GM19397 (cell line): Measurements from ENCODE around the gene MPHOSPH10.
"Not testable (repeated sequence)": the region's sequence is repeated elsewhere in the genome, so short reads cannot be mapped to it uniquely, and the experiment has no call there.

Experiments
- ATAC-seq: cut with Tn5 transposase; IDR thresholded peaks from one replicate; pipeline ENCODE4 v1.9.1; 2021; ENCODE audit warnings: mild to moderate bottlenecking, moderate library complexity; ENCODE audit not compliant: unreplicated experiment

MPHOSPH10 gene

DNA sequence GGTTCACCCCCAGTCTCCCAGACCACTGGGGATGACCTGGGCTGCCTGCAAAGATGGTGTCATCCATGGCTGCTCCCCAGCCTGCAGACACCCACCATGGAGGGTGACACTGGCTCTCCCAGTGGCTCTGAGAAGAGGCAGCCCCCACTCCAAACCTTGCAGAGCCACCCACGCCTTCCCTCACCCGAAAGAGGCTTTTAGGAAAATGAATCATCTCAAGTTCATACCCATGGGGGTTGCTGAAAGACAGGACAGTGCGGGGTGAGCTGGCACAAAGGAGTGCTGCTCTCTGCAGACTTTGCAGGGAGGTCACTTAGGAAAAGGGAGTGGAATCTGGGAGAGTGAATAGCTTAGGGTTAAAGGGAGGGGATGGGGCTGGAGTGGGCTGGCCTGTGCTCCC lies 36.4 kb downstream of the MPHOSPH10 start:
- ATAC-seq: no peak

DNA sequence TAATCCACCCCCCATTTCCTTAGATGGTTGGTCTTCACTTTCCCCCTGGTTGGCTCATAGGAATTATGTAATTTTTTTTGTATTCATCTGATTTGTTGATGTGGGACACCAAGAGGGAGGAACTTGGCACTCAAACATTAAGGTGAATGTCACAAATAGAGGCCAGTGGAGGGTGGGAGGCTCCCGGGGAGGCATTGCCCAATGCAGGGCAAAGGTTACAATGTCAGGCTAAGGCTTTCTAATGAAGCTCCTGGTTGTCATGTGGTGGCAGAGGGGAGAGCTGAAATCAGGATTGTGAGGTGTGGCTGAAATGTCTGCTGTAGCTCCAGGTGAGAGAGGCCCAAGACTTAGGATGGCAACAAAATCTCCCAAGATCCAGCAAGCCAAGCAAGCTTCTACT lies 42.7 kb downstream of the MPHOSPH10 start:
- no peak for ATAC-seq

DNA sequence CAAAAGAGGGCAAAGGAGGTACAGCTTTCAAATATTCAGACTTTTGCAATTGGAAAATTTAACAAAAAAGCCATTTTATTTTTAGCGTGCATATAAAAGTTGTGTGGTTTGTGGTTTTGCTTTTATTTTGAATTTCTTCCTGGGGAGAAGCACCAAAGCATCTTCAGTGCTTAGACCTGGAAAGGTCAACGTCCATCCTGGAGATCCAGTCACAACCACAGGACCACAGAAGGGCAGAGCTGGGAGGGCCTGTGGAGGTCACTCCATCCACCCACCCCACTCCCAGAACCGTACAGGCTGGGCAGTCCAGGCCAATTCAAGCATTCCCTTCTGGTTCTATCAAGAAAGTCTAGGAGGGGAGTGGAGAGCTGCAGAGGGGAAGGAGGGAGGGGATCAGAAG lies 43.8 kb downstream of the MPHOSPH10 start:
- no peak for ATAC-seq

DNA sequence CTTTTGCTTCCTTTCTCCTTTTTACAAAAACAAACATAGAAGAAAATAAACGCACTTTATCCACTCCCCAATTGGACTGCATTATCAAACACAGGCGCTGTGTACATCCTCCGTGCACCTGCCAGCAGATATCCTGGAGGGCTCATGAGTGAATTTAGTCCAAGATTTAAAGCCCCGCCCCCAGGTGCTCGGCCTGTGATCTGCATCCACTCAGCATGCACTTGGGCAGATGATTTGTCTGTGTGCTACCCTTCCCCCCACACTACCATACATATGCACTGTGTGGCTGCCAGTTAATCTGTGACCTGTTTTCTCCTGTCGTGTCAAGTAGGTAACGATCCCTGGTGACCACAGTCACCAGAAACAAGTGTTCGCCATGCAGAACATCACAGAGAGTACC lies 48.4 kb downstream of the MPHOSPH10 start:
- not testable (repeated sequence) for ATAC-seq

DNA sequence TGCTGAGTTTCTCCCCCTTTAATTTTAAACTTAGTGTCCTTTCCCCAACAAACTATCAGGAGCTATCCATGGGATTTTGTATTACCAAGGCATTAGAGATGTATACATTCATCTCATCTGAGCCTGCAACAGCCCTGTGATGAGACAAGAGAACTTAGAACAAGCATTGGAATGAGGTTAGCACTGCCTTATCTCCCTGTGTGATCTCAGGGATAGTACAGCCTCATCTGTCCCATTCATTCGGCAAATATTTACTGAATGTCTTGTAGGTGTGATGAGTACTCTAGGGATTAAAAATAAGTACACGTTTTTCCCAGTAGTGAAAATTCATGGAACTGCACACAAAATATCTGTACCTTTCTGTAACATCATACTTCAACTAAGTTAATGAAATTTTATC lies 50.9 kb downstream of the MPHOSPH10 start:
- no peak for ATAC-seq

DNA sequence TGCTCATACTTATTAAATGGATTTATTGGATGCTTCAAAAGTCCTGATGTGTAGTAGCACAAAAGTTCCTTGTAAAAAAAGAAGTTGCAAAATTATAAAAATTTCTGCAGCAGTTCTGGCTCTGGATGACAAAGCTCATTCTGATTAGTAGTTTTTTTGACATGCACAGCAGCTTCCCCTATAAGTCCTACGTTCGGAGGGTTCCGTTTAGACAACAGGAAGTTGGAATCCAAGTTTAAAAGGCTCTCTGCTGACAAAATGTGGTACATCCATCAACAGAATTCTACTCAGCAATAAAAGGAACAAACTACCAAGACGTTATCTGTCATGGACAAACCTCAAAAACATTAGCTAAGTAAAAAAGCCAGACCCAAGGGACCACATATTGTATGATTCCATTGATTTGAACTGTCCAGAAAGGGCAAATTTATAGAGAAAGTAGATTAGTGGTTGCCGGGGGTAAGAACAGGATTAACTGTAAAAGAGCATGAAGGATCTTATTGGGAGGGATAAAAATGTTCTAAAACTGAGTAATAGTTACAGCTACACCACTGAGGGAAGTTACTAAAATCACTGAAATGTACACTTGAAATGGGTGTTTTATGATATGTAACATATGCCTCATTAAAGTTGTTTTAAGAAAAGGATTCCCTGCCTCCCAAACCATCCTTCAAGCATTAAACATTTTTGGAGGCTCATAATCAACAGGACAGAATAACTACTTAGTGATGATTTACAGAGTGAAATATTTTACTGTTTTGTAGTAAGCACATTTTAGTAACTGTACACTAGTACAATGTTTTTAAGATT lies 53.1 kb downstream of the MPHOSPH10 start:
- not testable (repeated sequence) for ATAC-seq

DNA sequence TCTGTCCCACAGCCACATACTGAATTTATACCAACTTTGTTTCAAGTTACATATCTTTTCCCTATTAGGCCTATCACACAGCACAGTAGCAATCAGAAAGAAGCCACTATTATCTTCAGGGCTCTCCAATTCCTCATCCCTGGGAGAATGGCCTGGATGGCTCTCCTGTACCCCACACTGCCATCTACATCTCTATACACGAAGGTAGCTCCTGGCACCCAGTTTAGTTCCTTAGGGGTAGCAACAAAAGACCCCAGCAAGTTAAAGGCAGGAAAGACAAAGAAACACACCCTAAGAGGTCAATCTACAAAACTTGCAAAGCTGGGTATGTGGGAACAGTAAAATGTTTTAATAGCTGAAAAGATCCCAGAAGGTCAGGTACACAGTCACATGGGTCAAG lies 56.5 kb downstream of the MPHOSPH10 start:
- no peak for ATAC-seq

DNA sequence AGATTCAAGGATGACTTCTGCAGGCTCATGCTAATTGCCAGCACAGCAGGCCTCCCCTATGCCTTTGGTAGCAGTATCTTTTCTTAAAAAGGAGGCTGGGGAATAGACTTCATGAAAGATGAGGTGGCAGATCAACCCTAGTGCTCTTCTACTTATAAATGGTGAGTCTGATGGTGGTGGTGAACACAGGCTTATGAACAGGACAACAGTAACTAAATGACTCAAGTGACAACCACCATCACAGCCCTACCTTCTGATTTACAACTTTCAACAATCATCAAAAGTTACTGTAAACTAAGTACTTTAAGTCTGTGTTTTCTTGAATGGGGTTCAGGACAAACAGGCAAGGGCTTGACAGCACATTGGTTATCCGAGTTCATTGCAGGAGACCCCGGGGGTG lies 57.2 kb downstream of the MPHOSPH10 start:
- ATAC-seq: no peak

DNA sequence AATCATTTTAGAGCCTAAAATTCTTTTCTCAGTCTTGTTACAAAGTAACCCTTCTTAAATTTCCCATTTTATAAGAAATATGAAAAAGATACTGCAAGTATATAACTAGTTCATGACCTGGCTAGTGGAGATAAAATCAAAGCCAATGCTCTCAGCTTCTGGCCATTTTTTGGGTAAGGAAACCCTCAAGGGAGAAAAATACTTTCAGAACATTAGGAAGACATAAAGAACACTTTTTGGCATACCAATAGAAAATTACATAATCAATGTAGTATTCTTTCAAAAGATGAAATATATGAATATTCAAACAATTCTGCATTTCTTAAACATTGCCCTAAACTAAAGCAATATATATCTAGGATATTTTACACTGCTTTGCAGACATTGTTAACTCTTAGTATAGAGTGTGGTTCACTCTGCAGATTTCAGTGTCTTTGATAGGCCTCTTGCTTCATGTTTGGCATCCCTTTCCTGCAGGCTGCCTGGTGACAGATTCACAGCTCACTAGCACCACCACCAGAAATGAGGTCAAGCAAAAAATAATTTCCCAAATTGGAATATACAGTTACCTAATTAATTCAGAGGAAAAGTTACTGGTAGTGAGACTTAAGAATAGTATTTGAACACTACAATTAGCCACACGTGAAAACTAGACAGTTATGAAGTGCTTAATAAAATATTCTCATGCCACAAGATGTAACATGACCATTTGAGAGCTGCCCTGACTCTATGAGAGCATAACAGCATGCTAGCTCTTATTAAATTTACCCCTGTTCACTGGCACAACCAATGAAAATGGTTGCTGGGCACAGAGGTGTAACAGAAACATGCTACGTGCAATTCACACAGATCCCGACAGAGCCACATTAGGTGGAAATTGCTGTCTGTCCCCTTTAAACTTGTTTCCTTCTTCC lies 60.5 kb downstream of the MPHOSPH10 start:
- no peak for ATAC-seq

DNA sequence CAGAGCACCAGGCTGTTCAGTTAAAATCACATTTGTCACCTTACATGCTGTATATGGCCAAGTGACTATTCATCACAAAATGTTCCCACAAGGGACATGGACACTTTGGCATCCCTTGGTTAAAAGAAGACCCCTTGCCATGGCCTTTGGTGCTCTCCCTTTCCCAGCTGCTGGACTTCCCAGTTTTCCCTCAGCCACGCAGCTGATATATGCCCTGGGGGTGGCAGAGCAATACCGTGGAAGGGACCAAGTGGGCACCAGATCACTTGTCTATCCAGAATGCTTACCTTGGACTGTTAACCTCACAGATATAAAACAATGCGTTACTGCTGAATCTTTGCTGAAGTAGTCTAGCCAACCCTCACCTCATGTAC lies 61.1 kb downstream of the MPHOSPH10 start:
- no peak for ATAC-seq
